A673 (cell line): Measurements from ENCODE around the gene C17orf67. TPM values are rescaled to one million over a fixed set of nuclear protein-coding genes. Genes with fewer than 3 reads are reported as not detected.

ENCODE experiments used
- BruUV-seq: library from RNA; stranded (reverse); fragments of 400-500 nt; replicated peaks from 2 replicates; lab custom pipeline; 2021; lab: Mats Ljungman, UMichigan
- CTCF ChIA-PET: fragments of 300-600 bp; sonication (Branson Sonifier 250); formaldehyde crosslinking; loops from one replicate; lab custom pipeline; 2022; ENCODE audit warnings: antibody characterized with exemption; lab: Charles Lee
- POLR2A ChIA-PET: fragments of 300-600 bp; sonication (Branson Sonifier 250); formaldehyde crosslinking; loops from one replicate; lab custom pipeline; 2022; ENCODE audit warnings: antibody characterized with exemption; ENCODE audit not compliant: low non-redundant PET; lab: Charles Lee
- DNase-seq: peaks from one replicate; pipeline ENCODE4 v3.0.0-alpha.2; 2015; ENCODE audit warnings: low spot score
- H3K27ac ChIP-seq: fragments of 200-600 bp; sonication (generic); 2 replicates; pipeline ENCODE4 v1.5.1; 2016; ENCODE audit warnings: mixed run types, low read depth, mild to moderate bottlenecking, mixed read lengths, antibody characterized with exemption, low read length; ENCODE audit not compliant: poor library complexity, severe bottlenecking
- H3K27me3 ChIP-seq: fragments of 200-600 bp; sonication (generic); replicated peaks from 2 replicates; pipeline ENCODE4 v1.6.1; 2017; ENCODE audit warnings: mixed run types, low read depth, mild to moderate bottlenecking, mixed read lengths, antibody characterized with exemption, low read length; ENCODE audit not compliant: insufficient read depth, poor library complexity
- H3K36me3 ChIP-seq: fragments of 200-600 bp; sonication (generic); 2 replicates; pipeline ENCODE4 v1.6.1; 2016; ENCODE audit warnings: mixed run types, mild to moderate bottlenecking, mixed read lengths, antibody characterized with exemption, low read length; ENCODE audit not compliant: insufficient read depth, poor library complexity, severe bottlenecking
- H3K4me1 ChIP-seq: fragments of 200-600 bp; sonication (generic); 2 replicates; pipeline ENCODE4 v1.6.1; 2017; ENCODE audit warnings: mixed run types, mild to moderate bottlenecking, mixed read lengths, antibody characterized with exemption, low read length; ENCODE audit not compliant: insufficient read depth, poor library complexity, severe bottlenecking
- H3K4me3 ChIP-seq: fragments of 200-600 bp; sonication (generic); 2 replicates; pipeline ENCODE4 v1.5.1; 2016; ENCODE audit warnings: low read depth, mixed run types, mild to moderate bottlenecking, mixed read lengths, low read length; ENCODE audit not compliant: poor library complexity, severe bottlenecking
- H3K9me3 ChIP-seq: fragments of 200-600 bp; sonication (generic); 2 replicates; pipeline ENCODE4 v1.6.1; 2016; ENCODE audit warnings: mixed run types, low read depth, mild to moderate bottlenecking, mixed read lengths, antibody characterized with exemption, low read length; ENCODE audit not compliant: poor library complexity, severe bottlenecking
- CTCF ChIP-seq: fragments of 300-800, 200-600 bp; sonication (generic); conservative IDR thresholded peaks from 2 replicates; pipeline ENCODE4 v1.5.1; 2017; ENCODE audit warnings: low read depth, mild to moderate bottlenecking, antibody characterized with exemption, low read length, moderate library complexity, mixed read lengths
- EZH2 ChIP-seq: fragments of 200-600 bp; sonication (generic); IDR thresholded peaks from 2 replicates; pipeline ENCODE4 v1.6.1; 2017; ENCODE audit warnings: borderline replicate concordance, low read depth, mild to moderate bottlenecking, mixed read lengths, antibody characterized with exemption, low read length; ENCODE audit not compliant: poor library complexity, severe bottlenecking
- intact Hi-C: fragments of 100-400 bp; cut with micrococcal nuclease; formaldehyde crosslinking; loops from one replicate; pipeline ENCODE4 v1.10.0; 2022; ENCODE audit not compliant: unreplicated experiment
- total RNA-seq: library from RNA; stranded (reverse); gene quantifications from 2 replicates; pipeline ENCODE4 v1.2.3, GENCODE V29; 2021

The C17orf67 gene
- total RNA-seq, 1 experiment from 2014 or later: 2.7 TPM

GRCh38 chr17:56824503-56824902 lies 9.2 kb downstream of the C17orf67 start:
- H3K36me3 ChIP-seq: no peaks in the 10 kb centered on the region
- TF ChIP-seq EZH2 (no peak), CTCF (no peak)
- POLR2A ChIA-PET: no interaction called here
- H3K27me3 ChIP-seq: no peaks in the 10 kb centered on the region
- no TSS peak for BruUV-seq
- no peaks in the 10 kb centered on the region for H3K9me3 ChIP-seq
- H3K4me3 ChIP-seq: no peak overlapping the region
- DNase-seq: peak; percentile 18
- CTCF ChIA-PET: no interaction called here
- no peaks in the 10 kb centered on the region for H3K4me1 ChIP-seq
- H3K27ac ChIP-seq: no peak overlapping the region
- intact Hi-C loops: no loop called here

- no TSS peak for BruUV-seq
These were observed 9.9 kb downstream of the C17orf67 start for GRCh38 chr17:56823848-56824247.

GRCh38 chr17:56822725-56823124 lies 11.0 kb downstream of the C17orf67 start:
- no peaks in the 10 kb centered on the region for H3K27me3 ChIP-seq
- TF ChIP-seq EZH2: no peak
- no peak for TF ChIP-seq CTCF
- intact Hi-C loops: no loop called here
- no peaks in the 10 kb centered on the region for H3K9me3 ChIP-seq
- ChIA-PET POLR2A (no interaction called here), CTCF (no interaction called here)
- H3K27ac ChIP-seq: no peak overlapping the region
- DNase-seq: no peak
- H3K36me3 ChIP-seq: no peaks in the 10 kb centered on the region
- H3K4me1 ChIP-seq: no peaks in the 10 kb centered on the region
- H3K4me3 ChIP-seq: no peak overlapping the region
- no TSS peak for BruUV-seq

More at GRCh38 chr17:56823848-56824247, 9.9 kb downstream of the C17orf67 start:
- intact Hi-C loops: no loop called here
- Histone ChIP-seq H3K4me3 (no peak overlapping the region), H3K4me1 (no peaks in the 10 kb centered on the region), H3K36me3 (no peaks in the 10 kb centered on the region), H3K9me3 (no peaks in the 10 kb centered on the region), H3K27ac (no peak overlapping the region), H3K27me3 (no peaks in the 10 kb centered on the region)
- DNase-seq: no peak
- ChIA-PET POLR2A (no interaction called here), CTCF (no interaction called here)
- TF ChIP-seq CTCF (no peak), EZH2 (no peak)
